Panc1 (cell line): ENCODE measurements around the gene DPH5.
"Not testable (repeated sequence)": the region's sequence is repeated elsewhere in the genome, so short reads cannot be mapped to it uniquely, and the experiment has no call there.

Experiments
- POLR2AphosphoS5 ChIP-seq: IDR thresholded peaks from 2 replicates; pipeline ENCODE4 v1.6.1; 2012; ENCODE audit warnings: mild to moderate bottlenecking, low read depth, low read length, moderate library complexity
- TF ChIP-seq, protein P1 (sequence below): fragments of 450-650 bp; IDR thresholded peaks from 2 replicates; pipeline ENCODE4 v1.5.1; 2017; ENCODE audit warnings: mild to moderate bottlenecking

DNA sequence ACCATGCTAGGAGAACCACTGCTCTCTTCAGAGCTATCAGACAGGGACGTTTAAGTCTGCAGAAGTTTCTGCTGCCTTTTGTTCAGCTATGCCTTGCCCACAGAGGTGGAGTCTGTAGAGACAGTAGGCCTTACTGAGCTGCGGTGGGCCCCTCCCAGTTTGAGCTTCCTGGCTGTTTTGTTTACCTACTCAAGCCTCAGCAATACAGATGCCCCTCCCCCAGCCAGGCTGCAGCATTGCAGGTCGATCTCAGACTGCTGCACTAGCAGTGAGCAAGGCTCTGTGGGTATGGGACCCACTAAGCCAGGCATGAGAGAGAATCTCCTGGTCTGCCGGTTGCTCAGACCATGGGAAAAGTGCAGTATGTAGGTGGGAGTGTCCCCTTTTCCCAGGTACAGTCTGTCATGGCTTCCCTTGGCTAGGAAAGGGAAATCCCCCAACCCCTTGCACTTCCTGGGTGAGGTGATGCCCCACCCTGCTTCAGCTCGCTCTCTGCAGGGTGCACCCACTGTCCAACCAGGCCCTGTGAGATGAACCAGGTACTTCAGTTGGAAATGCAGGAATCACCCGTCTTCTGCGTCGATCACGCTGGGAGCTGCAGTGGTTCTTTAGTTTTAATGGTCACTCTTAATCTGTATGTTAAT, 75.9 kb downstream of the DPH5 start:
- TF ChIP-seq, protein P1, sequence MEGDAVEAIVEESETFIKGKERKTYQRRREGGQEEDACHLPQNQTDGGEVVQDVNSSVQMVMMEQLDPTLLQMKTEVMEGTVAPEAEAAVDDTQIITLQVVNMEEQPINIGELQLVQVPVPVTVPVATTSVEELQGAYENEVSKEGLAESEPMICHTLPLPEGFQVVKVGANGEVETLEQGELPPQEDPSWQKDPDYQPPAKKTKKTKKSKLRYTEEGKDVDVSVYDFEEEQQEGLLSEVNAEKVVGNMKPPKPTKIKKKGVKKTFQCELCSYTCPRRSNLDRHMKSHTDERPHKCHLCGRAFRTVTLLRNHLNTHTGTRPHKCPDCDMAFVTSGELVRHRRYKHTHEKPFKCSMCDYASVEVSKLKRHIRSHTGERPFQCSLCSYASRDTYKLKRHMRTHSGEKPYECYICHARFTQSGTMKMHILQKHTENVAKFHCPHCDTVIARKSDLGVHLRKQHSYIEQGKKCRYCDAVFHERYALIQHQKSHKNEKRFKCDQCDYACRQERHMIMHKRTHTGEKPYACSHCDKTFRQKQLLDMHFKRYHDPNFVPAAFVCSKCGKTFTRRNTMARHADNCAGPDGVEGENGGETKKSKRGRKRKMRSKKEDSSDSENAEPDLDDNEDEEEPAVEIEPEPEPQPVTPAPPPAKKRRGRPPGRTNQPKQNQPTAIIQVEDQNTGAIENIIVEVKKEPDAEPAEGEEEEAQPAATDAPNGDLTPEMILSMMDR, result not testable (repeated sequence)
- TF ChIP-seq POLR2AphosphoS5, result not testable (repeated sequence)
